Activated CD8-positive, alpha-beta memory T cell treated with anti-CD3 and anti-CD28 coated beads, Interleukin-2, amount 50 U/mL, for 48 hours (primary cell): ENCODE data around the gene RPL37A.

Experiments used
- DNase-seq: peaks from one replicate; pipeline ENCODE4 v3.0.0-alpha.2; 2020

The RPL37A gene

GRCh38 chr2:216491793-216492596 is 6.6 kb upstream of the RPL37A start:
- no peak for DNase-seq

- no peak for DNase-seq
Measured at GRCh38 chr2:216492597-216493333, 5.9 kb upstream of the RPL37A start.

- DNase-seq, result no peak
Measured at GRCh38 chr2:216493334-216493685, 5.3 kb upstream of the RPL37A start.

GRCh38 chr2:216495656-216496055 is 3.0 kb upstream of the RPL37A start:
- DNase-seq, result no peak

- no peak for DNase-seq
Measured at GRCh38 chr2:216497382-216498069, 1.1 kb upstream of the RPL37A start.

- DNase-seq, result no peak
Measured at GRCh38 chr2:216498070-216498378, 620 bp upstream of the RPL37A start.

- DNase-seq, result peak; percentile 66
Measured at GRCh38 chr2:216499641-216500218, 1.1 kb downstream of the RPL37A start.

- DNase-seq, result no peak
Measured at GRCh38 chr2:216500572-216500971, 1.9 kb downstream of the RPL37A start.

- DNase-seq, result peak; percentile 54
Measured at GRCh38 chr2:216501854-216502253, 3.2 kb downstream of the RPL37A start.

- no peak for DNase-seq
Measured at GRCh38 chr2:216502381-216503158, 3.9 kb downstream of the RPL37A start.

- DNase-seq, result peak; percentile 56
Measured at GRCh38 chr2:216503159-216503629, 4.5 kb downstream of the RPL37A start.

GRCh38 chr2:216503697-216504375 is 5.2 kb downstream of the RPL37A start:
- DNase-seq, result no peak

GRCh38 chr2:216504376-216504762 is 5.7 kb downstream of the RPL37A start:
- DNase-seq, result no peak

- DNase-seq, result peak; percentile 59
Measured at GRCh38 chr2:216505133-216506106, 6.8 kb downstream of the RPL37A start.

- DNase-seq, result peak; percentile 61
Measured at GRCh38 chr2:216507220-216508160, 8.8 kb downstream of the RPL37A start.

GRCh38 chr2:216508229-216508628 is 9.6 kb downstream of the RPL37A start:
- no peak for DNase-seq

- no peak for DNase-seq
Measured at GRCh38 chr2:216516730-216517350, 18.2 kb downstream of the RPL37A start.

GRCh38 chr2:216517447-216518225 is 19.0 kb downstream of the RPL37A start:
- DNase-seq, result no peak
